GM19193 (cell line): ENCODE data around the gene PCDHGA4.
"Not testable (repeated sequence)": the region's sequence is repeated elsewhere in the genome, so short reads cannot be mapped to it uniquely, and the experiment has no call there.

Experiments used
- POLR2A ChIP-seq: IDR thresholded peaks from 4 replicates; pipeline ENCODE4 v1.6.1; 2011; ENCODE audit not compliant: insufficient read depth, insufficient read length; ENCODE audit errors: extremely low read depth

Gene PCDHGA4

DNA sequence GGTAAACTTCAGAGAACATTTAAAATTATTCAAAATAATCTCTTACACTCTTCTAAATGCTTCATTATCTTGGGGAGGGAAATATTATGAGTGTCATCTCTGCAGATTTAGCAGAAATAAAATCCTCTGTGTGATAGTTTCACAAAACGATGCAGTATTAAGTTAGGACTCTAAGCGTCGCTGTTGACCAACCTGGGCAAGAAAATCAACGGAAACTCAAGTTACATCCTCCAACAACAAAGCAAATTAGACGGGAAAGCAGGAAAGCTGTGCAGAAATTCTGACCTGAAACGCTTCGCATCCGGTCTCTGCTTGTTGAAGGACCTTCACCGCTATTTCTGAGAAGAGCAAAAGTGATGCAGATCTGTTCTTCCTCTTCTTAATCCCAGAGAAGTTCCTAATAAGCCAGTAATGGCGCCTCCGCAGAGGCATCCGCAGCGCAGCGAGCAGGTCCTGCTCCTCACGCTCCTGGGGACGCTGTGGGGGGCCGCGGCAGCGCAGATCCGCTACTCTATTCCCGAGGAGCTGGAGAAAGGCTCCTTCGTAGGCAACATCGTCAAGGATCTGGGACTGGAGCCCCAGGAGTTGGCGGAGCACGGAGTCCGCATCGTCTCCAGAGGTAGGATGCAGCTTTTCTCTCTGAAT is 19.0 kb downstream of the PCDHGA4 start, which contains the start of gene PCDHGA6:
Gene PCDHGA6, plus strand, starts transcription at position 219 of the 645 bp plus-strand sequence. Its CDS starts 193 bp downstream, at position 412.
- TF ChIP-seq POLR2A, result no peak

- TF ChIP-seq POLR2A, result no peak
Measured at GRCh38 chr5:141374627-141375026, 19.8 kb downstream of the PCDHGA4 start.

DNA sequence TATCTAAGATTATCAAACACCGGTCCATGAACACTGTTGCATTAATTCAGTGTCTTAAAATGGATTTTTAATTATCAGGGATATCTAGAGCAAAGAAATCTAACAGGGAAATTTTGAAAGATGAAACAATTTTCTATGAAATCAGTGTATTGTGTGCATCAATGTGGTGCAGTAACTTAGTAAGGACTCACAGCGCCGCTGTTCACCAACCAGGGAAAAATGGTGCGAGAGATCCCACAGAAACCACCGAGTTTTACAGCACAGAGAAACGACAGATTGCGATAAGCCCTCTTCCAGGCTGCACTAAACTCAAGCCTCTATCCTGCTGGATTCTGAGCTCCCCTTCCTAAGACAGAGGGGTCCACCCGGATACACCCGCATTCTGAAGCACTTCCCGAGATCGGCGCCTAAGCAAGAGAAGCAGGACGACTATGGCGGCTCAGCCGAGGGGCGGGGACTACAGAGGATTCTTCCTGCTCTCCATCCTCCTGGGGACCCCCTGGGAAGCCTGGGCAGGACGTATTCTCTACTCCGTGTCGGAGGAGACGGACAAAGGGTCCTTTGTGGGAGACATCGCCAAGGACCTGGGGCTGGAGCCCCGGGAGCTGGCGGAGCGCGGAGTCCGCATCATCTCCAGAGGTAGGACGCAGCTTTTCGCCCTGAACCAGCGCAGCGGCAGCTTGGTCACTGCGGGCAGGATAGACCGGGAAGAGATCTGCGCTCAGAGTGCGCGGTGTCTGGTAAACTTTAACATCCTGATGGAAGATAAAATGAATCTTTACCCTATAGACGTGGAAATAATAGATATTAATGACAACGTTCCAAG is 27.9 kb downstream of the PCDHGA4 start, which contains the start of gene PCDHGA7:
Gene PCDHGA7, plus strand, starts transcription at position 274 of the 826 bp plus-strand sequence. Its CDS starts 158 bp downstream, at position 432.
- TF ChIP-seq POLR2A, result no peak

DNA sequence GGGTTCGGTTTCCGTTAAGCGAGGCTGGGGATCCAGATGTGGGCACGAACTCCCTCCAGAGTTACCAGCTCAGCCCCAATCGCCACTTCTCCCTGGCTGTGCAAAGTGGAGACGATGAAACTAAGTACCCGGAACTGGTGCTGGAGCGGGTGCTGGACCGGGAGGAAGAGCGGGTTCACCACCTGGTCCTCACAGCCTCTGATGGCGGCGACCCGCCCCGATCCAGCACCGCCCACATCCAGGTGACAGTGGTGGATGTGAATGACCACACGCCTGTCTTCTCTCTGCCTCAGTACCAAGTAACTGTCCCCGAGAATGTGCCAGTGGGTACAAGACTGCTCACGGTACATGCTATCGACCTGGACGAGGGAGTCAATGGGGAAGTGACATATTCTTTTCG is 28.5 kb downstream of the PCDHGA4 start:
- no peak for TF ChIP-seq POLR2A

GRCh38 chr5:141384471-141385267 is 29.8 kb downstream of the PCDHGA4 start:
- TF ChIP-seq POLR2A, result no peak

DNA sequence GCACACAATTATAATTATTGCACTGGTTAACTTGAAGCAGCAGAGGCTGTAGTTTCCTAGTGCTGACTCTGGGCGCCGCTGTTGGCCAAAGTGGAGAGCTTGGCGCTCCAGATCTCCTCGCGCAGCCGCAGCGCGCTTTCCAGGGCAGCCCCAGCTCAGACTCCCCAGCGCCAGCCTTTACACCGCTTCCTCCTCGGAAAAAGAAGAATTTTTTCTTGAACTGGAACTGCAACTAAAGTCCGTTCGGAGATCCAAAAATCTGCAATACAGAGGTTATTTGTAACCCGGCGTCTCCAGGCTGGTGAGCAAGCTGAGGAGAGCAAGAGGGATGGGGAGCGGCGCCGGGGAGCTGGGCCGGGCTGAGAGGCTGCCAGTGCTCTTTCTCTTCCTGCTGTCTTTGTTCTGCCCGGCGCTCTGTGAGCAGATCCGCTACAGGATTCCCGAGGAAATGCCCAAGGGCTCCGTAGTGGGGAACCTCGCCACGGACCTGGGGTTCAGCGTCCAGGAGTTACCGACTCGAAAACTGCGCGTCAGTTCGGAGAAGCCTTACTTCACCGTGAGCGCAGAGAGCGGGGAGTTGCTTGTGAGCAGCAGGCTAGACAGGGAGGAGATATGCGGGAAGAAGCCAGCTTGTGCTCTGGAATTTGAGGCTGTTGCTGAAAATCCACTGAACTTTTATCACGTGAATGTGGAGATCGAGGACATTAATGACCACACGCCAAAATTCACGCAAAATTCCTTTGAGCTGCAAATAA is 32.9 kb downstream of the PCDHGA4 start, which contains the start of gene PCDHGB4:
Gene PCDHGB4, plus strand, starts transcription at position 142 of the 755 bp plus-strand sequence. Its CDS starts 187 bp downstream, at position 329.
- not testable (repeated sequence) for TF ChIP-seq POLR2A

DNA sequence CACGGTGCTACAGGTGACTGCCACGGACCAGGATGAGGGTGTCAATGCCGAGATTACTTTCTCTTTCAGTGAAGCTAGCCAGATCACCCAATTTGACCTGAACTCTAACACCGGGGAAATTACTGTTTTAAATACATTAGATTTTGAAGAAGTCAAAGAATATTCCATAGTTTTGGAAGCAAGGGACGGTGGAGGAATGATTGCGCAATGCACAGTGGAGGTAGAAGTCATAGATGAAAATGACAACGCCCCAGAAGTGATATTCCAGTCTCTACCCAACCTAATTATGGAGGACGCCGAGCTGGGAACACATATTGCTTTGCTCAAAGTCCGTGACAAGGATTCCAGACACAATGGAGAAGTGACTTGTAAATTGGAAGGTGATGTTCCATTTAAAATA is 33.8 kb downstream of the PCDHGA4 start:
- TF ChIP-seq POLR2A, result no peak

DNA sequence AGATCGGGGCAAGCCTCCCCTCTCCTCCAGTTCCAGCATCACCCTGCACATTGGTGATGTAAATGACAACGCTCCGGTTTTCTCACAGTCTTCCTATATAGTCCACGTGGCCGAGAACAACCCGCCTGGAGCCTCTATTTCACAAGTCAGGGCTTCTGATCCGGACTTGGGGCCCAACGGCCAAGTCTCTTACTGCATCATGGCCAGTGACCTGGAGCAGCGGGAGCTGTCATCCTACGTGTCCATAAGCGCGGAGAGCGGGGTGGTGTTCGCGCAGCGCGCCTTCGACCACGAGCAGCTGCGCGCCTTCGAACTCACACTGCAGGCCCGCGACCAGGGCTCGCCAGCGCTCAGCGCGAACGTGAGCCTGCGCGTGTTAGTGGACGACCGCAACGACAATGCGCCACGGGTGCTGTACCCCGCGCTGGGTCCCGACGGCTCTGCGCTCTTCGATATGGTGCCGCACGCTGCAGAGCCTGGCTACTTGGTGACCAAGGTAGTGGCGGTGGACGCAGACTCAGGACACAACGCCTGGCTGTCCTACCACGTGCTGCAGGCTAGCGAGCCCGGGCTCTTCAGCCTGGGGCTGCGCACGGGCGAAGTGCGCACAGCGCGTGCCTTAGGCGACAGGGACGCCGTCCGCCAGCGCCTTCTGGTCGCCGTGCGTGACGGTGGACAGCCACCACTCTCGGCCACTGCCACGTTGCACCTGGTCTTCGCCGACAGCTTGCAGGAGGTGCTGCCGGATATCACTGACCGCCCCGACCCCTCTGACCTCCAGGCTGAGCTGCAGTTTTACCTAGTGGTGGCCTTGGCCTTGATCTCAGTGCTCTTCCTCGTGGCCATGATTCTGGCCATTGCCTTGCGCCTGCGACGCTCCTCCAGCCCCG is 34.6 kb downstream of the PCDHGA4 start:
- no peak for TF ChIP-seq POLR2A

GRCh38 chr5:141392429-141393198 is 37.8 kb downstream of the PCDHGA4 start, which contains the start of gene PCDHGA8:
PCDHGA8 (plus strand) TSS chr5:141392633; CDS start chr5:141392814, 181 bp downstream.
- no peak for TF ChIP-seq POLR2A

DNA sequence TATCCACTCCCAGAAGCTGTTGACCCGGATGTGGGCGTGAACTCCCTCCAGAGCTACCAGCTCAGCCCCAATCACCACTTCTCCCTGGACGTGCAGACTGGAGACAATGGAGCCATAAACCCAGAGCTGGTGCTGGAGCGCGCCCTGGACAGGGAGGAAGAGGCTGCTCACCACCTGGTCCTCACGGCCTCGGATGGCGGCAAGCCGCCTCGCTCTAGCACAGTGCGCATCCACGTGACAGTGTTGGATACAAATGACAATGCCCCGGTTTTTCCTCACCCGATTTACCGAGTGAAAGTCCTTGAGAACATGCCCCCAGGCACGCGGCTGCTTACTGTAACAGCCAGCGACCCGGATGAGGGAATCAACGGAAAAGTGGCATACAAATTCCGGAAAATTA is 38.4 kb downstream of the PCDHGA4 start:
- TF ChIP-seq POLR2A, result no peak

GRCh38 chr5:141397756-141398551 is 43.1 kb downstream of the PCDHGA4 start, which contains the start of gene PCDHGB5:
PCDHGB5 (plus strand) TSS chr5:141397947; CDS start chr5:141398128, 181 bp downstream.
- not testable (repeated sequence) for TF ChIP-seq POLR2A

DNA sequence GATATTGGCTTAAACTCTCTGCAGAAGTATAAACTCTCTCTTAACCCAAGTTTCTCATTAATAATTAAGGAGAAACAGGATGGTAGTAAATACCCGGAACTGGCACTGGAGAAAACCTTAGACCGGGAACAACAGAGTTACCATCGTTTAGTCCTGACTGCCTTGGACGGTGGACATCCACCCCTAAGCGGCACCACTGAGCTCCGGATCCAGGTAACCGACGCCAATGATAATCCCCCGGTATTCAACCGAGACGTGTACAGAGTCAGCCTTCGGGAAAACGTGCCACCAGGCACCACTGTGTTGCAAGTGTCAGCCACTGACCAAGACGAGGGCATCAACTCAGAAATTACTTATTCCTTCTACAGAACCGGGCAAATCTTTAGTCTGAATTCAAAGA is 43.8 kb downstream of the PCDHGA4 start:
- TF ChIP-seq POLR2A, result no peak
